Erythroblast (primary cell): ENCODE results near the gene BTNL9.
A peak's percentile ranks its signal among the peaks of the same experiment; 100 is the strongest.

Source experiments
- GATA1 ChIP-seq: IDR thresholded peaks from 2 replicates; pipeline ENCODE4 v1.6.1; 2011; ENCODE audit warnings: low read depth, mild to moderate bottlenecking, control low read depth, low read length, moderate library complexity
- POLR2A ChIP-seq: IDR thresholded peaks from 2 replicates; pipeline ENCODE4 v1.6.1; 2011; ENCODE audit warnings: mild to moderate bottlenecking, low read length

- TF ChIP-seq POLR2A, result peak; percentile 52
- no peak for TF ChIP-seq GATA1
Observed at GRCh38 chr5:181107699-181108098, 67.6 kb downstream of the BTNL9 start.
